ENCODE results near the gene AGAP5. TPM values are rescaled to one million over a fixed set of nuclear protein-coding genes. Genes with fewer than 3 reads are reported as not detected.

Gene AGAP5
- polyA plus RNA-seq, 1 experiment, result 4.0 TPM

DNA sequence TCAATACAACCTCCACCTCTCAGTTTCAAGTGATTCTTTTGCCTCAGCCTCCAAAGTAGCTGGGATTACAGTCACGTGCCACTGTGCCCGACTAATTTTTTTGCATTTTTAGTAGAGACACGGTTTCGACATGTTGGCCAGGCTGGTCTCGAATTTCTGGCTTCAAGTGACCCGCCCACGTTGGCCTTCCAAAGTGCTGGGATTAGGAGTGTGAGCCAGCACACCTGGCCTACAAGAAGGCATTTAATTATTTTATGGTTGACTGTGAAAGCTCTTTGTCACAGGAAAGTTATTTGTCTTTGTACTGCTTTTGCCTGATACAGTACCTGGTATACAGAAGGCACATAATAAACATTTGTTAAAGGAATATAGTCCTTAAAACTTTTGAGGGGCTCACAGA is 69.5 kb downstream of the AGAP5 start:
- no peak for DNase-seq (ENCODE audit: low read depth)
- TF ChIP-seq CTCF (IDR thresholded peaks at IDR 0.05; ENCODE audit: insufficient read depth, low read depth, low read length), result no peak
- ChIA-PET POLR2A (no interaction called here), CTCF (interaction anchor here (1.1 to 4.0 kb wide), 2 partner anchors 15 to 100 kb away, joined by 3 to 23 read pairs; no protein-coding TSS in a partner anchor)
- no peak overlapping the region for H3K4me3 ChIP-seq (ENCODE audit: low read depth, low read length)
- no peaks in the 10 kb centered on the region for H3K27me3 ChIP-seq (ENCODE audit: control insufficient read depth, insufficient read depth, low read length)
- H3K36me3 ChIP-seq (ENCODE audit: control insufficient read depth, insufficient read depth, low read length), result no peaks in the 10 kb centered on the region

DNA sequence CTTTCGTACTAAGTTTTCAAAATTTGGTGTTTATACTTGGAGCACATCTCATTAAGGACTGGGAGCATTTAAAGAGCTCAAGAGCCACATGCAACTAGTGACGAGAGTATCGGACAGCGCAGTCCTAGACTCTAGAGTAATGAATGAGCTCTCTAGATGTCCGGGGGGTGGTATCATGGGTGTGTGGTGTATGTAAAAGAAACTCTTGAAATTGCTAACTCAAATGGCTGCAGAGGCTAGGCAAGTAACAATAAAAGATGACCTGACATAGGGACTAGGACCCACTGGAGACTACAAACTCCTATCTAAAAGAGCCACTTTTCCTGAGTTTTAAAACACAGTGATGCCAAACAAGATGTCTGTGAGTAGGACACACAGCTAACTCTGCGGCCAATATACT is 70.6 kb downstream of the AGAP5 start:
- no peak for TF ChIP-seq CTCF (IDR thresholded peaks at IDR 0.05; ENCODE audit: insufficient read depth, low read depth, low read length)
- H3K27me3 ChIP-seq (ENCODE audit: control insufficient read depth, insufficient read depth, low read length), result no peaks in the 10 kb centered on the region
- CTCF ChIA-PET, result interaction anchor here (0.6 kb wide), 1 partner anchor 126 kb away, joined by 3 read pairs; no protein-coding TSS in a partner anchor
- no peak for DNase-seq (ENCODE audit: low read depth)
- H3K4me3 ChIP-seq (ENCODE audit: low read depth, low read length), result no peak overlapping the region
- H3K36me3 ChIP-seq (ENCODE audit: control insufficient read depth, insufficient read depth, low read length), result no peaks in the 10 kb centered on the region
- POLR2A ChIA-PET, result no interaction called here

DNA sequence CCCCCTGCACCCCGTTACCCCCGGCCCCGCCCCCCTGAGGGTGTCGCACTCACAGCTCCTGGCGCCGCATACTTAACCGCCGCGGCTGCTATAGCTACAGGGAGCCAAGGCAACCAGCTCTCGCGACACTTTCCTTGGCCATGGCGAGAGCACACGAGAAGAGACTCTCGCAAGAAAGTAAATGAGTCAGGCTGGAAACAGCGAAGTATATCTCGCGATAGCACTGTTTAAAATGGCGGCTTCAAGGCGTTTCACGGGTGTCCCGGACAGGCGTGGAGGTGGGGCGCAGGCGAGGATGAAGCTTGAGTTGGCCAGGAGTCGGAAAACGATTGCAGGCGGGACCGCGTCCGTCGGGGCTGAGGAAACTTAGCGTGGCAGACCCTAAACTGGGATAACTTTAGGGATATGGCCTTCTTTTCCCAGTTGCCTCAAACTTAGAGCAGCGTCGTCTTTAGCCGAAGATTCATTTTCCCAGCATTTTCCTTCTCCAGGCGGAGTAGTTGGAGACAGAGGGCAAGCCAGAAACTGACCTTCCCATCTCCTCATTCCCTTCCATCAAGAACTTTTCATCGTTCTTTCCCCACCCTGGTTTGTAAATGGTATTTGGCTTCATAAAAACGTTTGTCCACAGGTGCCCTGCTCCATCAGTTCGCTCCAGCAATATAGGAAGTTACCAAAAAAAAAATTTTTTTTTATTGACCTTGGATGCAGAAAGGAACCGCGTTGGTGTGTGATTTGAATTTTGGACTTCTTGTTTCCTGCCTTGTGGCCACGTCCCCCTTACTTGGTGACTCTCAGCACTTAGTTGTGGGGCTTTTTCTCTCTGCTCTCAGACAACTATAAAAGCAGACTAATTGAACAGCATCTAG is 71.8 kb downstream of the AGAP5 start:
- ChIA-PET POLR2A (no interaction called here), CTCF (no interaction called here)
- H3K4me3 ChIP-seq (ENCODE audit: low read depth, low read length), result peak overlapping the region; percentile 94
- H3K27me3 ChIP-seq (ENCODE audit: control insufficient read depth, insufficient read depth, low read length), result no peaks in the 10 kb centered on the region
- no peak for TF ChIP-seq CTCF (IDR thresholded peaks at IDR 0.05; ENCODE audit: insufficient read depth, low read depth, low read length)
- H3K36me3 ChIP-seq (ENCODE audit: control insufficient read depth, insufficient read depth, low read length), result no peaks in the 10 kb centered on the region
- peak; percentile 93 for DNase-seq (ENCODE audit: low read depth)

GRCh38 chr10:73625004-73625883 is 72.7 kb downstream of the AGAP5 start:
- ChIA-PET POLR2A (no interaction called here), CTCF (interaction anchor here (1.8 kb wide), 1 partner anchor 63 kb away, joined by 5 read pairs; no protein-coding TSS in a partner anchor)
- peak overlapping the region; percentile 94 for H3K4me3 ChIP-seq (ENCODE audit: low read depth, low read length)
- no peaks in the 10 kb centered on the region for H3K27me3 ChIP-seq (ENCODE audit: control insufficient read depth, insufficient read depth, low read length)
- no peak for DNase-seq (ENCODE audit: low read depth)
- no peaks in the 10 kb centered on the region for H3K36me3 ChIP-seq (ENCODE audit: control insufficient read depth, insufficient read depth, low read length)
- no peak for TF ChIP-seq CTCF (IDR thresholded peaks at IDR 0.05; ENCODE audit: insufficient read depth, low read depth, low read length)

Small RNA genes lying within 50 kb of the gene (small RNA-seq; reads per million reads assigned to genes)
- gene AC022400.4 (ENCODE audit: insufficient read length, low read depth, low replicate concordance) (not detected), gene RNA5SP320 (ENCODE audit: insufficient read length, low read depth, low replicate concordance) (not detected)

Other genes with a start within 250 kb of the AGAP5 start
- gene PPP3CB, start 202.1 kb downstream of the AGAP5 start, polyA plus RNA-seq (2011; rRNA removed), result 11.7 and 18.6 TPM in 2 replicates
- 13.7 and 13.9 TPM in 2 replicates for gene USP54, start 106.8 kb downstream of the AGAP5 start, polyA plus RNA-seq (2011; rRNA removed)
- 8.3 and 9.6 TPM in 2 replicates for gene MYOZ1, start 56.6 kb downstream of the AGAP5 start, polyA plus RNA-seq (2011; rRNA removed)
- gene SYNPO2L, start 42.1 kb downstream of the AGAP5 start, polyA plus RNA-seq (2011; rRNA removed), result 0.04 and 0.05 TPM in 2 replicates
- 72.6 and 92.2 TPM in 2 replicates for gene SEC24C, start 46.3 kb upstream of the AGAP5 start, polyA plus RNA-seq (2011; rRNA removed)
- 14.3 and 35.4 TPM in 2 replicates for gene CHCHD1, start 83.9 kb upstream of the AGAP5 start, polyA plus RNA-seq (2011; rRNA removed)
- gene ZSWIM8, start 87.5 kb upstream of the AGAP5 start, polyA plus RNA-seq (2011; rRNA removed), result 39.3 and 82.0 TPM in 2 replicates
- gene NDST2, start 113.5 kb upstream of the AGAP5 start, polyA plus RNA-seq (2011; rRNA removed), result 19.9 and 27.2 TPM in 2 replicates
- 32.5 and 43.8 TPM in 2 replicates for gene CAMK2G, start 176.4 kb upstream of the AGAP5 start, polyA plus RNA-seq (2011; rRNA removed)
- gene PLAU, start 213.0 kb upstream of the AGAP5 start, polyA plus RNA-seq (2011; rRNA removed), result 25.2 and 37.2 TPM in 2 replicates